HG03103 (cell line): ENCODE data around the gene PLEKHG4.

ENCODE experiments used
- ATAC-seq: cut with Tn5 transposase; IDR thresholded peaks from one replicate; pipeline ENCODE4 v1.9.1; 2021; ENCODE audit warnings: low read depth; ENCODE audit not compliant: unreplicated experiment

Gene PLEKHG4

DNA sequence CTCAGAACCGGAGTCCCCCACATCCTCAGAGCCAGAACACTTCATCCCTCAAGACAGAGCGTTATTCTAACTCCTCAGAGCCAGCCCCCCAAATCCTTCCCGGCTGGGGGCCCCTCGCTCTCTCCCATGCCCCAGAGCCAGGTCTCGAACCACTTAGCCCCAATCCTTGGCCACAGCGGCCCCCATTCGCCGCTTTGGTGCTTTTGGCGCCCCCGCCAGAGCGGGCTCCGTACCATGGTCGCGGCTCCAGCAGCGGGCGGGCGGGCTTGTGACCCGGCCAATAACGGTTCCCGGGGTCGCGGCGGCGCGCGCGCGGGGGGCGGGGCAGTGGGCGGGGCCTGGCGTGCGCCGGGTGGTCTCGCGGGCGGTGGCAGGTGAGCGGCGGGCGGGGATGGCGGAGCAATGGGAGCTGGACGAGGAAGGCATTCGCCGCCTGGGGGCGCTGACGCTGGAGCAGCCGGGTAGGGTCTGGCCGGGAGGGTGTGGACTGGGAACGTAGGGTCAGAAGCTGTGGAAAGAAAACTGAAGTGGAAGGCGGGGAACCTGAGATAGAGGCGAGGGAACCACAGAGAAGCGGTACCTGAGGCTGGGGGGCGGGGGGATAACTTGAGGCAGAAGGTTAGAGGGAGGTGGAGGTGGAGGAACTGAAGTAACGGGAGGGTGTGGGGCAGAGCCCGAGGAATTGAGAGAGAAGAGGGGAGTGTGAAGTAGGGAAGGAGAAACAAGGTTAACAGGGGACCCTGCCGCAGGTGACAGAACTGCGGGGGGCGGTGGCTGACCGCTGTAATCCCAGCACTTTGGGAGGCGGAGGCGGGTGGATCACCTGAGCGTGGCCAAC lies 47.4 kb downstream of the PLEKHG4 start, which contains the start of the genes KCTD19 and LRRC36:
Gene KCTD19, minus strand, starts transcription at position 270 of the 838 bp plus-strand sequence. Its CDS starts 34 bp downstream, at position 236.
Gene LRRC36, plus strand, starts transcription at position 344 of the 838 bp plus-strand sequence. Its CDS starts 48 bp downstream, at position 392.
- no peak for ATAC-seq

DNA sequence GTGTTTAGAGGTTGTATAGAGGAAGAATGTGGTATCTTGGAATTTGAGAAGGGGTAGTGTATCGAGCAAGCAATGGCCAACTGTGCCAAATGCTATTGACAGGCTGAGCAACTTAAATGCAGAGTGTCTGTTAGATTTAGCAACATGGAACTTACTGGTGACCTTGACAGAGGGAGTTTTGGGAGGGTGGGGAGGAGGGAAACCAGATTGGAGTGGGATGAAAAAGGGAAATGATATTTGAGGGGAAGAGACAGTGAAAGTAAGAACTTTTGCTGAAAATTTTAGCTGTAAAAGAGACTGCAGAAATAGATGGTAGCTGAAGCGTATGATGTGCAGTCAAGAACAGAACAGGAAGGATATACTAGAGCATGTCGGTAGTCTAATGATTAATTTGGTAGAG lies 48.4 kb downstream of the PLEKHG4 start:
- ATAC-seq = no peak

DNA sequence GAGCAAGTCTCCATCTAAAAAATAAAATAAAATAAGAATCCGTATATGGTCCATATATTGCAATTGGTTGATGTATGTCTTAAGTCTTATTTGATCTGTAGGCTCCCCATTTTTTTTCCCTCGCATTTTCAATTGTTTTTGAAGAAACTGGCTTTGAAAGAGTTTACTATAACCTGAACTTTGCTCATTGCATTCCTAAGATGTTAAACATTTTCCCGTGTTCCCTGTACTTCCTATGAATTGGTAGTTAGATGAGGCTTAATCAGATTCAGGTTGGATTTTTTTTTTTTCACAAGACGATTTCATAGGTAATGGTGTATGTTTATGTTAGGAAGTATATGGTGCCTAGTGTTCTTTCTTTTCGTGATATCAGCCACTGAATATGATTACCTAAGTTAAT lies 50.6 kb downstream of the PLEKHG4 start:
- no peak for ATAC-seq

DNA sequence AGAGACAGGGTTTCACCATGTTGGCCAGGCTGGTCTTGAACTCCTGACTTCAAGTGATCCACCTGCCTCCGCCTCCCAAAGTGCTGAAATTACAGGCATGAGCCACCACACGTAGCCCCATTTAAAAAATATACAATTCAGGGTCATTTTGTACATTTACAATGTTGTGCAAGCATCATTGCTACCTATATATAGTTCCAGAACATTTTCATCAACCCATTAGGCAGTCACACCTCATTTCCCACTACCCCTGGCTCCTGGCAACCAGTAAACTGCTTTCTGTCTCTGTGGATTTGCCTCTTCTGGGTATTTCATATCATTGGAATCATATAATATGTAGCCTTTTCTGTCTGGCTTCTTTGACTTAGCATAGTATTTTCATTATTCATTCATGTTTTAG lies 54.0 kb downstream of the PLEKHG4 start:
- ATAC-seq = no peak

DNA sequence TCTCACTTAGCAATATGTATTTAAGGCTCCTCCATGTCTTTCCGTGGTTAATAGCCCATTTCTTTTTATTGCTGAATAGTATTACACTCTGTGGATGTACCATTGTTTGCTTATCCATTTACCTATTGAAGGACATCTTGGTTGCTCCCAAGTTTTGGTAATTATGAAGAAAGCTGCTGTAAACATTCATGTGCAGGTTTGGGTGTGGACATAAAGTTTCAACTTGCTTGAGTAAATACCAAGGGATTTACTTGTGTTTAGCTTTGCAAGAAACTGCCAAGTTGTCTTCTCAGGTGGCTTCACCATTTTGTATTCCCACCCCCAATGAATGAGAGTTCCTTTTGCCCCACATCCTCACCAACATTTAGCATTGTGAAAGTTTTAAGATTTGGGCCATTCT lies 56.8 kb downstream of the PLEKHG4 start:
- no peak for ATAC-seq

DNA sequence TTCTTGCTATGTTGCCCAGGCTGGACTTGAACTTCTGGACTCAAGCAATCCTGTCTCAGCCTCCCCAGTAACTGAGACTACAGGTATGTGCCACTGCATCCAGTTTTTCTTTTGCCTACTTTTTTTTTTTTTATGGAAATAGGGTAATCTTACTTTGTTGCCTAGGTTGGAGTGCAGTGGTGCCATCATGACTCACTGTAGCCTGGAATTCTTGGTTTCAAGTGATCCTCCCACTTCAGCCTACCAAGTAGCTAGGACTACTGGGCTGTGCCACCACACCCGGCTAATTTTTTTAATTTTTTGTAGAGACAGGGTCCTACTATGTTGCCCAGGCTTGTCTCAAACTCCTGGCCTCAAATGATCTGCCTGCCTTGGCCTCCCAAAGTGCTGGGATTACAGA lies 57.3 kb downstream of the PLEKHG4 start:
- ATAC-seq = no peak
